Upper lobe of left lung (tissue), 4 donors: ENCODE measurements around the gene CYP24A1.

ENCODE experiments used
- POLR2A ChIP-seq, 4 donors: fragments of 450-650 bp; IDR thresholded peaks; one replicate each; pipeline ENCODE4 v1.5.1; 2016 to 2017; ENCODE audit warnings: antibody characterized with exemption in 4 of 4, mild to moderate bottlenecking in 2 of 4
- POLR2AphosphoS5 ChIP-seq, 2 donors: sonication (generic); formaldehyde crosslinking; IDR thresholded peaks; one replicate each; pipeline ENCODE4 v1.5.1; 2017; ENCODE audit warnings: antibody characterized with exemption in 2 of 2
- TF ChIP-seq, protein P1 (sequence below), 6 experiments: fragments of 450-650 bp in 4 of 6; fragments of 200-600 bp in 2 of 6; sonication (generic) in 2 of 6; IDR thresholded peaks; one replicate each; pipeline ENCODE4 v1.5.1; 2016 to 2019; ENCODE audit warnings: antibody characterized with exemption in 6 of 6

DNA sequence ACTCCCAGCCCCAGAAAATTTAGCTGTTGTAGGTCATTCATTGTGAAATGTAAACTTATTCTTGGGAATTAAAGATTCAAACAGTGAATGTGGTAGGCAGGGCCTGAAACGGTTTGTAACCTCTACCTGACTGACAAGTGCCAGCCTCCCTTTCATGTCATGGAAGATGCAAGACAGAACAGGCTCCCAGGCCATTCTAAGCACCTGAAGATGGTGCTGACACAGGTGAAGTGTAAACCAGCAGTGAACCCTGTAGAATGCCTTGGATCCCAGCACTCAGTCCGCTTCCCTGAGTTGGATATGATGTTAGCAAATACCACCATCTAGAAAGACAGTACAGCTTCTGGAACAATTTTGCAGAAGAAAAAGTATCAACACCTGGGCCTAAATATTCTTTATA, 19.3 kb downstream of the CYP24A1 start:
- TF ChIP-seq POLR2AphosphoS5 (IDR thresholded peaks at IDR 0.05) (no peak), POLR2A (IDR thresholded peaks at IDR 0.05) (no peak)
- TF ChIP-seq, protein P1, sequence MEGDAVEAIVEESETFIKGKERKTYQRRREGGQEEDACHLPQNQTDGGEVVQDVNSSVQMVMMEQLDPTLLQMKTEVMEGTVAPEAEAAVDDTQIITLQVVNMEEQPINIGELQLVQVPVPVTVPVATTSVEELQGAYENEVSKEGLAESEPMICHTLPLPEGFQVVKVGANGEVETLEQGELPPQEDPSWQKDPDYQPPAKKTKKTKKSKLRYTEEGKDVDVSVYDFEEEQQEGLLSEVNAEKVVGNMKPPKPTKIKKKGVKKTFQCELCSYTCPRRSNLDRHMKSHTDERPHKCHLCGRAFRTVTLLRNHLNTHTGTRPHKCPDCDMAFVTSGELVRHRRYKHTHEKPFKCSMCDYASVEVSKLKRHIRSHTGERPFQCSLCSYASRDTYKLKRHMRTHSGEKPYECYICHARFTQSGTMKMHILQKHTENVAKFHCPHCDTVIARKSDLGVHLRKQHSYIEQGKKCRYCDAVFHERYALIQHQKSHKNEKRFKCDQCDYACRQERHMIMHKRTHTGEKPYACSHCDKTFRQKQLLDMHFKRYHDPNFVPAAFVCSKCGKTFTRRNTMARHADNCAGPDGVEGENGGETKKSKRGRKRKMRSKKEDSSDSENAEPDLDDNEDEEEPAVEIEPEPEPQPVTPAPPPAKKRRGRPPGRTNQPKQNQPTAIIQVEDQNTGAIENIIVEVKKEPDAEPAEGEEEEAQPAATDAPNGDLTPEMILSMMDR (IDR thresholded peaks at IDR 0.05) = no peak
